ENCODE data around the gene ALS2CL.

Gene ALS2CL

GRCh38 chr3:46676601-46677410 is 16.7 kb downstream of the ALS2CL start:
- no peak for DNase-seq (ENCODE audit: low spot score)

GRCh38 chr3:46675843-46676567 is 17.5 kb downstream of the ALS2CL start:
- no peak for DNase-seq (ENCODE audit: low spot score)

- no peak for DNase-seq (ENCODE audit: low spot score)
Observed at GRCh38 chr3:46675426-46675825, 18.1 kb downstream of the ALS2CL start.

- DNase-seq (ENCODE audit: low spot score) = no peak
Observed at GRCh38 chr3:46674031-46674845, 19.2 kb downstream of the ALS2CL start.

GRCh38 chr3:46673151-46674030 is 20.1 kb downstream of the ALS2CL start:
- DNase-seq (ENCODE audit: low spot score) = no peak

- no peak for DNase-seq (ENCODE audit: low spot score)
Observed at GRCh38 chr3:46672349-46672695, 21.2 kb downstream of the ALS2CL start.

GRCh38 chr3:46671541-46672348 is 21.7 kb downstream of the ALS2CL start:
- DNase-seq (ENCODE audit: low spot score) = no peak

GRCh38 chr3:46670891-46671427 is 22.5 kb downstream of the ALS2CL start:
- no peak for DNase-seq (ENCODE audit: low spot score)

- DNase-seq (ENCODE audit: low spot score) = no peak
Observed at GRCh38 chr3:46670000-46670890, 23.2 kb downstream of the ALS2CL start.

- DNase-seq (ENCODE audit: low spot score) = no peak
Observed at GRCh38 chr3:46669191-46669999, 24.1 kb downstream of the ALS2CL start.

- no peak for DNase-seq (ENCODE audit: low spot score)
Observed at GRCh38 chr3:46668591-46668990, 24.9 kb downstream of the ALS2CL start.

GRCh38 chr3:46668116-46668515 is 25.4 kb downstream of the ALS2CL start:
- DNase-seq (ENCODE audit: low spot score) = no peak

- no peak for DNase-seq (ENCODE audit: low spot score)
Observed at GRCh38 chr3:46667657-46668056, 25.8 kb downstream of the ALS2CL start.

GRCh38 chr3:46667061-46667621 is 26.3 kb downstream of the ALS2CL start:
- no peak for DNase-seq (ENCODE audit: low spot score)

- no peak for DNase-seq (ENCODE audit: low spot score)
Observed at GRCh38 chr3:46666453-46666845, 27.0 kb downstream of the ALS2CL start.

GRCh38 chr3:46665763-46666452 is 27.6 kb downstream of the ALS2CL start:
- no peak for DNase-seq (ENCODE audit: low spot score)

- DNase-seq (ENCODE audit: low spot score) = no peak
Observed at GRCh38 chr3:46664971-46665762, 28.3 kb downstream of the ALS2CL start.
